SK-N-SH (cell line): ENCODE measurements around the gene STARD3.

Source experiments
- NRF1 ChIP-seq: IDR thresholded peaks from 2 replicates; pipeline ENCODE4 v1.6.1; 2012; ENCODE audit warnings: low read depth, mild to moderate bottlenecking, low read length
- POLR2AphosphoS5 ChIP-seq: IDR thresholded peaks from 2 replicates; pipeline ENCODE4 v1.6.1; 2012; ENCODE audit warnings: low read depth, low read length
- TCF12 ChIP-seq: IDR thresholded peaks from 2 replicates; pipeline ENCODE4 v1.4.0; 2012
- TF ChIP-seq, protein P1 (sequence below): fragments of 200-600 bp; sonication (generic); IDR thresholded peaks from 2 replicates; pipeline ENCODE4 v1.6.1; 2017; ENCODE audit warnings: antibody characterized with exemption, mild to moderate bottlenecking, moderate library complexity
- TF ChIP-seq, protein P2 (sequence below): IDR thresholded peaks from 2 replicates; pipeline ENCODE4 v1.4.0; 2012; ENCODE audit warnings: low read depth, borderline replicate concordance
- TF ChIP-seq, protein P3 (sequence below): fragments of 150-350 bp; IDR thresholded peaks from 2 replicates; pipeline ENCODE4 v1.6.1; 2017; ENCODE audit warnings: antibody characterized with exemption, low read length, low read depth, borderline replicate concordance

DNA sequence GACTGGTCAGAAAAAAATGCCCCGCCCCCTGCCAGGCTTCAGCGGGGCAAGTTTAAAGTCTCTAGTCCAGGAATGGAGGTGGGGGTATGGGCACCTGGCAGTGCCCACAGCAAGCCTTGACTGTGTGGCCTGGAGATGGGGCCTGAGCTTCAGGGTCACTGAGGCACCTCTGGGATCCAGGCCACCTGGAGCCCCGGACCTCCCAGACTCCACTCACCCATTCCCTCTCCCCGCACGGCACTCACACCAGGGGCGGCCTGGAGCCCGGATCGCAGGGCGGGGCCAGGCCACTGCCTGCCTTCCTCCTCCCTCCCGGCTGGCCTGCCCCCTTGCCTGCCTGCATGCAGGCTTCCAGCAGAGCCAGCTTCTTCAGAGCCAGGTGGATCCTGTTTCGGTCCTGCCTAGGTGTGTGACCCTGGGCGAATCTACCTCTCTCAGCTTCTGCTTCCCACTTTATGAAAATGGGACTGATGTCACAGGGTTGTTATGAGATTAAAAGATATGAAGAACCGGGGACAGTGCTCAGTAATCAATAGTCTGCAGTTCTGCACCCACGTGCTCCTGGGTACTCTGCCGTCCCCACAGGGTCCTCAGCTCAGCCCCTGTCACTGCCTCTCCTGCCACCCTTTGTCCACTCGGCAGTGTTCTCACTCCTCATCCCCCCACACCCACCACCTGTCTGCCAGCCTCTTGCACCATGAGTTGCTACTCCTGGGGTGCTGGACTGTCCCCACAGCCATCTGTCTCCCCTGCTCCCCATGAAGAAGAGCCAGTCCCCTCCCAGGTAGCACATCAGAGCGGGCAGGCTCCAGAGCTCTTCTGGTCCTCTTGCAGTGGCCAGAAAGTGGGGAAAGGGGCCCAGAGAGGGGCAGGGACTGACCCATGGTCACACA is 27.0 kb downstream of the STARD3 start:
- TF ChIP-seq, protein P1, sequence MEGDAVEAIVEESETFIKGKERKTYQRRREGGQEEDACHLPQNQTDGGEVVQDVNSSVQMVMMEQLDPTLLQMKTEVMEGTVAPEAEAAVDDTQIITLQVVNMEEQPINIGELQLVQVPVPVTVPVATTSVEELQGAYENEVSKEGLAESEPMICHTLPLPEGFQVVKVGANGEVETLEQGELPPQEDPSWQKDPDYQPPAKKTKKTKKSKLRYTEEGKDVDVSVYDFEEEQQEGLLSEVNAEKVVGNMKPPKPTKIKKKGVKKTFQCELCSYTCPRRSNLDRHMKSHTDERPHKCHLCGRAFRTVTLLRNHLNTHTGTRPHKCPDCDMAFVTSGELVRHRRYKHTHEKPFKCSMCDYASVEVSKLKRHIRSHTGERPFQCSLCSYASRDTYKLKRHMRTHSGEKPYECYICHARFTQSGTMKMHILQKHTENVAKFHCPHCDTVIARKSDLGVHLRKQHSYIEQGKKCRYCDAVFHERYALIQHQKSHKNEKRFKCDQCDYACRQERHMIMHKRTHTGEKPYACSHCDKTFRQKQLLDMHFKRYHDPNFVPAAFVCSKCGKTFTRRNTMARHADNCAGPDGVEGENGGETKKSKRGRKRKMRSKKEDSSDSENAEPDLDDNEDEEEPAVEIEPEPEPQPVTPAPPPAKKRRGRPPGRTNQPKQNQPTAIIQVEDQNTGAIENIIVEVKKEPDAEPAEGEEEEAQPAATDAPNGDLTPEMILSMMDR = no peak
- TF ChIP-seq, protein P2, sequence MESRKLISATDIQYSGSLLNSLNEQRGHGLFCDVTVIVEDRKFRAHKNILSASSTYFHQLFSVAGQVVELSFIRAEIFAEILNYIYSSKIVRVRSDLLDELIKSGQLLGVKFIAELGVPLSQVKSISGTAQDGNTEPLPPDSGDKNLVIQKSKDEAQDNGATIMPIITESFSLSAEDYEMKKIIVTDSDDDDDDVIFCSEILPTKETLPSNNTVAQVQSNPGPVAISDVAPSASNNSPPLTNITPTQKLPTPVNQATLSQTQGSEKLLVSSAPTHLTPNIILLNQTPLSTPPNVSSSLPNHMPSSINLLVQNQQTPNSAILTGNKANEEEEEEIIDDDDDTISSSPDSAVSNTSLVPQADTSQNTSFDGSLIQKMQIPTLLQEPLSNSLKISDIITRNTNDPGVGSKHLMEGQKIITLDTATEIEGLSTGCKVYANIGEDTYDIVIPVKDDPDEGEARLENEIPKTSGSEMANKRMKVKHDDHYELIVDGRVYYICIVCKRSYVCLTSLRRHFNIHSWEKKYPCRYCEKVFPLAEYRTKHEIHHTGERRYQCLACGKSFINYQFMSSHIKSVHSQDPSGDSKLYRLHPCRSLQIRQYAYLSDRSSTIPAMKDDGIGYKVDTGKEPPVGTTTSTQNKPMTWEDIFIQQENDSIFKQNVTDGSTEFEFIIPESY = no peak
- no peak for TF ChIP-seq NRF1
- TF ChIP-seq TCF12 = no peak
- TF ChIP-seq, protein P3, sequence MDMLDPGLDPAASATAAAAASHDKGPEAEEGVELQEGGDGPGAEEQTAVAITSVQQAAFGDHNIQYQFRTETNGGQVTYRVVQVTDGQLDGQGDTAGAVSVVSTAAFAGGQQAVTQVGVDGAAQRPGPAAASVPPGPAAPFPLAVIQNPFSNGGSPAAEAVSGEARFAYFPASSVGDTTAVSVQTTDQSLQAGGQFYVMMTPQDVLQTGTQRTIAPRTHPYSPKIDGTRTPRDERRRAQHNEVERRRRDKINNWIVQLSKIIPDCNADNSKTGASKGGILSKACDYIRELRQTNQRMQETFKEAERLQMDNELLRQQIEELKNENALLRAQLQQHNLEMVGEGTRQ = no peak
- no peak for TF ChIP-seq POLR2AphosphoS5
